ENCODE results near the gene OTOP3. TPM values are rescaled to one million over a fixed set of nuclear protein-coding genes. Genes with fewer than 3 reads are reported as not detected.
A peak's percentile ranks its signal among the peaks of the same experiment; 100 is the strongest.

The OTOP3 gene
- total RNA-seq, 1 experiment from 2014 or later: not detected

DNA sequence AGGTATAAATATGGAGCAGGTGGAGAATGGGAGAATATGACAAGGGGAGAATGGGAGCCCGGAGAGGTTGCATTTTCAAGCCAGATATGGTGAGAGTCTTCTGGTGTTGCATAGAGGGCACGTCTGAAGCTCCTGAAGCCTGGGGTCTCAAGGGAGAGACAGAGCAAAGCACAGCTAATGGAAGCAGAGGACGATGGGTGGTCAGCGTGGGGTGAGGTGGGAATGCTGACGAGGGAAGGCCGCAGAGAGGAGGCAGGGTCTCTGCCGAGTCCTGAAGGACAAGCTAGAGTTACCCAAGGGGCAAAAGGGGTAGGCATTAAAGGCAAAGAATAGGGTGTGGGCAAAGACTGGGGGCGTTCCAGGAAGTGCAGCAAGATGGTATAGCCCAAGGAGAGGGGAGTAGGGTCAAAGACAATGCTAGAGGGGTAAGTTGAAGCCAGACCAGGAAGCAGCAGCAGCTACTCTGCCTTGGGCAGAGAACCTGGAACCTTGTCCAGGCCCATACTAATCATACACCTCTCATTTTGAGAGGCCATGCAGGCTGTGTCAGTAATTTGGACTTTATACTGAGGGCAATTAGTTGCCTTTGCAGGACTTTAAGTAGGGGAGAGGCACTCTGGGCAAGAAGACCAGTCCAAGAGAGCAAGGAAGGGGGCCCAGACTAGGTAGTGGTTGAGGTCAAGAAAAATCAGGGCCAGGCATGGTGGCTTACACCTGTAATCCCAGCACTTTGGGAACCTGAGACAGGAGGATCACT, 2.7 kb downstream of the OTOP3 start:
- DNase-seq (ENCODE audit: low read depth): no peak

DNA sequence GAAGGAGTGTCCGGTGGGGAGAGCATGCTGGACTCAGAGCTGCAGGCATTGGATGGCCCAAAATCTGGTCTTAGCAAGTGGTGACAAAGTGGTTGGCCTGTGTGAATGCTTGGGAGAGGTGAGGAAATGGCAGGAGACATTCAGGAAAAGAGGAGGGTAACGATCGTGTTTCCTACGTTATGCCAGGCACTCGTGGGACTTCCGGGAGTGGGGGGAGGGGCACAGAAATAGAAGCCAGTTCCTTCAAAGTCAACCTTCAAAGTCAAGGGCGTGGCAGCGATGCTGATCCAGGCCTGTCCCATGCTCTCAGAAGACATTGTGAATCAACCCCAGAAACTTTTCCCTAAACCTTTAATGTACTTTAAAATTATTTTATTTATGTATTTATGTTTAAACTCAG, 3.8 kb downstream of the OTOP3 start:
- no peak for DNase-seq (ENCODE audit: low read depth)

DNA sequence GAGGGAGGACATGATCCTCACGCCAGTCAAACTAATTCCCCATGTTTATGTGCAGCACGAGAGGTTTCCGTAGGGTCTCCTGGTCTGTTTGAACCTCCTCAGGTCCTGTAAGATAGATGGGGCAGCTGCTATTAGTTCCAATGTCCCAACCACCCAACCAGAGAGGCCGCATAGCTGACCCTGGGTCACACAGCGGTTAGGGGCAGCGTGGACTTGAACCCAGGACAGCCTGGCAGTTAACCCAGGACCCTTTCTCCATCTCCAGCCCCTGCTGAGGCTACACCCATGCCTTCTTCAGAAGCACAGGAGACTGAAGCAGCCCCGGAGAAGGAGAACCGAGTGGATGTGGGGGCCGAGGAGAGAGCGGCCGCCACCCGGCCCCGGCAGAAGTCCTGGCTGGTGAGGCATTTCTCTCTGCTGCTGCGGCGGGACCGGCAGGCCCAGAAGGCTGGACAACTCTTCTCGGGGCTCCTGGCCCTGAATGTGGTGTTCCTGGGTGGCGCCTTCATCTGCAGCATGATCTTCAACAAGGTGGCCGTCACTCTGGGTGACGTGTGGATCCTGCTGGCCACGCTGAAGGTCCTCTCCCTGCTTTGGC, 5.5 kb downstream of the OTOP3 start:
- DNase-seq (ENCODE audit: low read depth): no peak

DNA sequence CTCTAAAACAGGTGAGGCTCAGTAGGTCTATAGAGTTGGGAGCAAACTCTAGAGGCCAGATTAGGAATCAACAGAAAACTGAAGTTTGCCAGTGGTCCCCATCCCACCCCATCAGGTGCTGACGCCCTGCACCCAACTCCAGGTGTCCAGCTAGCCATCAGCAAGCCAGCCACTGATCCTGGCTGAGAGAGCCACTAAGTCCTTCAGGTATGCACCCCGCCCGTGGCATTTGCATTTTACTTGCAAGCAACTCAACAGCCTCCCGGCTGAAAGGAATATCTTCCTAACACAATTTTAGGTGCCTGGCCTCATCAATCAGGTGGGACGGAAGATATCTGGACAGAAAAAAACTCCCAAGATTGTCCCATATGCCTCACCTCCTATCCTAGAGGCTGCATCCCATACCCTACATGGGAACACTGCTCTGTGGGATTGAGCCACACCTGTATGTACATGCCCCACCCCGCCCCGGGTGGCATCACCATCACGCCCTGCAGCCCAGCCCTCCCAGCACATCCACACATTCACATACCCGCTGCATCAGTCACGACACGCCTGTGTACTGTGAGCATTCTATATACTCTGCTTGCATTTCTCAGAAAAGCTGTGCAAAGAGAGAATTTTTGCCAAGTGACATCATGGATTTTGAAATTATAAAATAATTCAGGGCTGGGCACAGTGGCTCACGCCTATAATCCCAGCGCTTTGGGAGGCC, 8.3 kb downstream of the OTOP3 start:
- no peak for DNase-seq (ENCODE audit: low read depth)

DNA sequence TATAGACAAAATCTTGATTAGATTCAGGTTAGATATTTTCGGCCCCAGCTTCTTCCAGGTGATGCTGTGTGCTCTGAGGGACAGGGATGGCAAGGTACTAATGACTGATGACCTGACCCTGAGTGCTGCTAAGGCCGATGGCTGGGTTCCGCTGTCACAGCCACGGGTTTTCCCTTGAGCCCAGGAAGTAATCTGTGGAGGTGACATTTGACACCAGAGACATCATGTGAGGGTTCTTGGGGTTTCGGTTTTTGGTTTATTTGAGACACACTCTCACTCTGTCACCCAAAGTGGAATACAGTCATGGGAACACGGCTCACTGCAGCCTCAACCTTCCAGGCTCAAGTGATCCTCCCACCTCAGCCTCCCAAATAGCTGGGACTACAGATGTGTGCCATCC, 9.8 kb downstream of the OTOP3 start:
- DNase-seq (ENCODE audit: low read depth): no peak

DNA sequence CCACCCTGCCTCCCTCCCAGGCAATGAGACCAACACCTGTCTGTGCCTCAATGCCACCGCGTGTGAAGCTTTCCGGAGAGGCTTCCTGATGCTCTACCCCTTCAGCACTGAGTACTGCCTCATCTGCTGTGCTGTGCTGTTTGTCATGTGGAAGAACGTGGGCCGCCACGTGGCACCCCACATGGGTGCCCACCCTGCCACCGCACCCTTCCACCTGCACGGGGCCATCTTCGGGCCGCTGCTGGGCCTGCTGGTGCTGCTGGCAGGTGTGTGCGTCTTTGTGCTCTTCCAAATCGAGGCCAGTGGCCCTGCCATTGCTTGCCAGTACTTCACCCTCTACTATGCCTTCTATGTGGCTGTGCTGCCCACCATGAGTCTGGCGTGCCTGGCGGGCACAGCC, 10.9 kb downstream of the OTOP3 start:
- DNase-seq (ENCODE audit: low read depth): no peak

DNA sequence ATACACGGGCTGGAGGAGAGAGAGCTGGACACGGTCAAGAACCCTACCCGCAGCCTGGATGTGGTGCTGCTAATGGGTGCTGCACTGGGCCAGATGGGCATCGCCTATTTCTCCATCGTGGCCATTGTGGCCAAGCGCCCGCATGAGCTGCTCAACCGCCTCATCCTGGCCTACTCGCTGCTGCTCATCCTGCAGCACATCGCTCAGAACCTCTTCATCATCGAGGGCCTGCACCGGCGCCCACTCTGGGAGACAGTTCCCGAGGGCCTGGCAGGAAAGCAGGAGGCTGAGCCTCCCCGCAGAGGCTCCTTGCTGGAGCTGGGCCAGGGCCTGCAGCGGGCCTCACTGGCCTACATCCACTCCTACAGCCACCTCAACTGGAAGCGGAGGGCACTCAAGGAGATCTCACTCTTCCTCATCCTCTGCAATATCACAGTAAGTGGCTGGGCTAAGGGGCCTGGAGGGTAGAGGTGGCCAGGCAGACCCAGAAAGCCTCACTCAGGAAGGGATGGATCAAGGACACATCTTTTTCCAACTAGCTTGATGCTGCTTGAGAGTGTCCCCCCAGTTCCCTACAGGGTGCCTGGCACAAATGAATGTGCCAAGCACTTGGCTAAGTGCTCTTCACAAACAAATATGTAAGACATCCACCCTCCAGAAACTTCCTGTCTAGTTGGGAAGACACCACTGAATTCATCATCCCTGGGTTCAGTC, 11.5 kb downstream of the OTOP3 start:
- DNase-seq (ENCODE audit: low read depth): no peak

DNA sequence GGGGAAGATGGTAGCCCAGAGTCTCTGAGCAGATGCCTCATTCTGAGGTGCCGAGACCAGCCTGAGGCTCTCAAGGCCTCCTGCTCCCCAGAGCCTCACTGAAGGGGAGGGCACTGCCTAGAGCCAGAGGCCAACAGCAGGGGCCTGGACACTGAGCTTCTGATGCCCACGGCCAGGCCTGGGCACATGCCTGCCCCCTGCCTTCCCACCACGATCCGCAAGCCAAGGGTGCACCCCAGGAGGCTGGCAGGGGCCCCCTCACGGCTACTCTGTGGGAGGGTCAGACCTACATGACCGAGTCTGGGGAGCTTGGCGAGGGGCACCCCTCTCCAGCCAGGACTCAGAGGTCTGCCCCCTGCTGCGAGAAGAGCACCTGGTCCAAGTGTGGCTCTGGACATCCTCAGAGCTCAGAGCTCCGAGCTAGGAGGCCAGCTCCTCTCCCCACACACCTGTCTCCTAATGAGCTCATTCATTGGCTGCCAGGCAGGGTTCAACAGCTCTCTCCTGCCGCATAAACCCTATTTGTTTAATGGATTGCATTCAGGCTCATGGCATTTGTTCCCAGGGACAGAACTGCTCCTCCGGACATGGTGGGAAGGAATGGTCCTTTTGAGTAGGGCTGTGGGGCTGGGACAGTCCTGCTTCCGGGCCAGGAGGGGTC, 13.9 kb downstream of the OTOP3 start:
- DNase-seq (ENCODE audit: low read depth): no peak

DNA sequence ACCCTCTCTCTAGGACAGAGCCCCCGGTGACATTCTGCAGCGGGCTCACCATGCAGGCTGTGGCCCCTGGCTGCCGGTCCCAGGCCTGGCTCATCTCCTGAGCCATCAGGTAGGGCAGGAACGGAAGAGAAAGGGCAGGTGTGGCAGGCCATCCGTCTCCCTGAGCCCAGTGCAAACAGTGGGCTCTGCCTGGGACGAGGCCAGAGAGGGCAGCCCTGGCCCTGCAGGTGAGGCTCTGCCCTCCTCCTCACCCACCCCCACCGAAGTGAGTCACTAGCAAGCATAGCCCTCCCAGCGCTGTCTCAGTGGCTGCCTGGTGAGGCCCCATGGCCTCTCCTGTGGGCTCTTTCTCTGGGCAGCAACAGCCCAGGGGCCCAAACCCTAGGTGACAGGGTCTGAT, 14.5 kb downstream of the OTOP3 start:
- no peak for DNase-seq (ENCODE audit: low read depth)

DNA sequence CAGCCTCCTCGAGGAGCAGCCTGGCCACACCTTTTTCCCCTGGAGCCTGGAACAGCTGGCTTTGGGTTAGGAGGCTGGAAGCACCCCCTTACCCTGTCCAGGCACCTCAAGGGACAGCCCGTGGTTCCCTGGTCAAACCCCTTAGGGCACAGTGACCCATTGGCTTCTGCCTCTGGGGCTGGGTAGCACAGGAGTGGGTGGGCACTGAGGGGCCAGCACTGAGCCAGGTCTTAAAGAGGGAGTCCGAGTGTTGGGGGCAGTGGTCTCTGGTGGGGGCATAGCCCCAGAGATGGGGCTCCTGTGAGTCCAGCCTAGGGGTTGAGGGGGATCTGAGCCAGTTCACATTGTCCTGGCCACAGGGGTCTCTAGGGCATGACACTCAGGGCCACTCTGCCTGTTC, 15.4 kb downstream of the OTOP3 start:
- DNase-seq (ENCODE audit: low read depth): no peak

DNA sequence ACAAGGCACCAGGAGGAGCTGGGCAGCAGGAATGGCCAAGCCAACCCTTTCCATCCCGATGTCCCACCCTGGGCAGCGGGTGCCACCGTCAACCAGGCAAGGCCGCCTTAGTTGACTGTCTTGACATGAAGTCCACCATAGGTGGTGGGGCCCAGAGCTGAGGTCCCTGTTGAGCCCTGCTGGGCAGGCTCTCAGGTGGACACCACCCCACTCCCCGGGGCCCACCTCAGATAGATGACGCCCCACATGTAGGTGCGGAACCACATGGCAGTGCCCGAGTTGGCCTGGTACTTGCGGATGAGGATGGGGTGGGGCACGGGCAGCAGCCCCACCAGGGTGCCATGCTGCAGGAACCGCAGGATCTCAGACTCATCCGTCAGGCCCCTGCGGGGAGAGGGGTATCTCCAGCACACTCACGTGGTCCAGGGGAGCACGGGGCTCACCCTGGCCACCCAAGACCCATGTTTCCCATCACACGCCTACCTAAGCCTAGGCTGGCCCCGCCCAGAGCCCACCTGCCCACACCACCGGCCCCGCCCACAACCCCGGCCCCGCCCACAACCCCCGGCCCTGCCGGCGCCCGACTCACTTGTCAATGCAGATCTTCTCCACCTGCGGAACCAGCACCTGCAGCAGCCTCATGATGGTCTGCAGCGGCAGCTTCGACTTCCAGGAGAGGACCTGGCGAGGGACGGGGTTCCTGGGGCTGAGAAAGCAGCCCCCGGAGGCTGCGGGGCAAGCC, 16.2 kb downstream of the OTOP3 start:
- DNase-seq (ENCODE audit: low read depth): no peak

DNA sequence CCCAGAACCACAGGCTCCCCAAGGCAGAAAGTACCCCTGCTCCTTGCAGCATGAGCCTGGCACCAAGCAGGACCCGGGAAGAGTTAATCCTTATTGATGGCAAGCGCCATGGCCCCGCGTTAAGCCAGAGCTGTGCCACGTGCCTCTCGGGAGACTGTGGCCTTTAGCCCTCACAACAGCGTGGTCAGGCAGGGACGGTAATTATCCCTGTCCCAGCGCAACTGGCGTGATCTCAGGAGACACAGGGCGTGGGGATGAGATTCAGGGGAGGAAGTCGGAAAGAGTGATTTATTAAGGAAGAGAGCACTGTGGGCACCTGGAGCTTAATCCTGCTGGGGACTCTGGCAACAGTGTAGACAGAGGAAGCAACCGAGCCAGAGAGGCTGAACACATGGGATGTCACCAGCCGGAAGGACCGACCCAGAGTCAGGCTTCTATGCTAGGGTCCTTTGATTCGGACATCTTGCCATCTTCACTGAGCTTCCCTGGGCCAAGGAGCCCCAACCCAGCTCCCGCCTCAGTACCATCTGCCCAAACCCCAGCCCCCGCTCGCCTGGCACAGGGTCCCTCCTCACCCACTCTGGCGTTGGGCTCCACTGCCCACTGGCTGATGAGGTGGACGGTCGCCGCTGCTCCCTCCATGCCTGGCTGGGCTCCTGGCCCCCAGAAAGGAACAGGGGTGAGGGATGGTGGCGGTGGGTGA, 16.9 kb downstream of the OTOP3 start:
- DNase-seq (ENCODE audit: low read depth): no peak

DNA sequence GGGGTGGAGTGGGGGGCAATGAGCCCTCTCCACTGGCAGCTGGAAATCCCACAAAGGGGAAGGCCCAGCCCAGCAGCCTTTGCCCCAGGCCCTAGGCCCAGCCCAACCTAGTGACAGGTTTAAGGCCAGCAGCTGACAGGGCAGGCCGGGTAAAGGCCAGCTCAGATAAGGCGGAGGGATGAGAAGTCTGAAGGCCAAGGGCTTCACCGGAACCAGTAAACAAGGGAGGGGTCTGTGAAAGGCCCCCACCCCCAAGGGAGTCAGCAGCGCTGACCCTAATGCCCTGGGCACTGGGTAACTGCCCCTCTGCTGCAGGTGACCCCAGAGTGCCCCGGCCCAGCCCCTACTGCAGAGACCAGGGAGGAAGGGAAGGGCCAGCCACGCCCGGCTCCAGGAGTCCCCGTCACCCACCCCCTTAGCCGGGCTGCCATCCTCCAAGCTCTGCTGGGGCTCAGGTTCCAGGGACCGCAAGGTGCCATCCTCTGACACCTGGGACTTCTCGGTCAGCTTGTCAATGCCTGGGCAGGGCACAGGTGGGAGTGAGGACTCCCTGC, 17.5 kb downstream of the OTOP3 start:
- DNase-seq (ENCODE audit: low read depth): no peak

DNA sequence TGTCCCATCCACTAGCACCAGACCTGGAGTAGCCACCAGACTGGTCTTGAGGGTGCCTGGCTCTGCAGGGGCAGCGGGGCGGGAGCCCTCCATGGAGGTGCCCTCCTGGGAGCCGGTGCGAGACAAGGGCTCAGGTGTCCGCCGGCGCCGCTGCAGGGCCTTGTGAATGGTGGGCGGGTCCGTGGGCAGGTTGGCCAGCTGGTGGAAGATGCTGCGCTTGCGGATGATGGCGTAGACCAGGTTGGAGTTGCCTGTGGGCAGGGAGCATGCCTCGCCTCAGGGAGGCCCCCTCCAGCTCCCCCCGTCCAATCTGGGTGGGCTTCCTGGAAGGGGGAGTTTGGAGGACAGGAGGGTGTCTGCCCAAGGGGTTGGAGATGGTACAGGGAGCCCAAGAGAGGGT, 18.4 kb downstream of the OTOP3 start:
- no peak for DNase-seq (ENCODE audit: low read depth)

DNA sequence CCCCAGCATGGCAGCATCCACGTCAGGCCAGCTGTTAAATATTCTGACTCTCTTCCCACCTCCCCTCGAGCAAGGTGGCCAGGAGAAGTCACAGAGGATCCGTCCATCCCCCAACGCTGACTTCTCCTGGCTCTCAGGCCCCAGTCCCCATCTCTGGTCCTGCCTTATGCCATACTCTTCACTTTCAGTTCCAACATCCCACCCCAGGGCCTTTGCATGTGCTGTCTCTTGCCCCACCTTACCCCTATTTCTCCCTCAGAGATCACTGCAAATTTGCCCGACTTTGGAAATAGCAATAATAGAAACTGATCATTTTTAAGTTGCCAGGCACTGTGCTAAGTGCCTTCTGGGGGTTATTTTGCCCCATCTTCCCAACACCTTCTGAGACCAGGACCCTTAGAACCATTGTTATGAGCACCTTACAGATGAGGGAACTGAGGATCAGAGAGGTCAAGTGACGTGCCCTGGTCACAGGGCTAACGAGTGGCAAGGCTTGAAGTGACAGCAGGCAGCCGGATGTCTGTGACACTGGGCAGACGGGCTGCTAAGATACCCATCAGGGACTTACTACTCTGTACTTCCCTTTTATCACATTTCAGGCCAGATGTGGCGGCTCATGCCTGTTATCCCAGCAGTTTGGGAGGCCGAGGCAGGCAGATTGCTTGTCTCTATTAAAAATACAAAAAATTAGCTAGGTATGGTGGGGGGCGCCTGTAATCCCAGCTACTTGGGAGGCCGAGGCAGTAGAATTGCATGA, 19.1 kb downstream of the OTOP3 start:
- DNase-seq (ENCODE audit: low read depth): no peak

DNA sequence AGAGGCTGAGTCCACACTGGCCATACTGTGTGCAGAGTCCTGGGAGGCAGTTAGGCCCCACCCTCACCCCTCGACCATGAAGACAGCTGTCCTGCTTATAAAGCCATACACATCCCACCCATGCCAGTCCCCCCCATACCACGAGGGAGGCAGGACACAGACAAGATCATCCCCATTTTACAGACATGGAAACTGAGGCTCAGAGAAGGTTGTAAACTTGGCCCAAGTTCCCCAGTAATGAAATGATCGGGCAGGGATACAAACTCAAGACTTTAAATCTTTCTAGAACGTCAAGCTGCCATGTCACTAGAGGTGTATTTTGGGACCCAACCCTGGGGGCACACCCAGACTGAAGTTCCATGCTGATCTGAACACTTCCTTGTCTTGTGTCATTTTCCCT, 20.4 kb downstream of the OTOP3 start:
- no peak for DNase-seq (ENCODE audit: low read depth)

DNA sequence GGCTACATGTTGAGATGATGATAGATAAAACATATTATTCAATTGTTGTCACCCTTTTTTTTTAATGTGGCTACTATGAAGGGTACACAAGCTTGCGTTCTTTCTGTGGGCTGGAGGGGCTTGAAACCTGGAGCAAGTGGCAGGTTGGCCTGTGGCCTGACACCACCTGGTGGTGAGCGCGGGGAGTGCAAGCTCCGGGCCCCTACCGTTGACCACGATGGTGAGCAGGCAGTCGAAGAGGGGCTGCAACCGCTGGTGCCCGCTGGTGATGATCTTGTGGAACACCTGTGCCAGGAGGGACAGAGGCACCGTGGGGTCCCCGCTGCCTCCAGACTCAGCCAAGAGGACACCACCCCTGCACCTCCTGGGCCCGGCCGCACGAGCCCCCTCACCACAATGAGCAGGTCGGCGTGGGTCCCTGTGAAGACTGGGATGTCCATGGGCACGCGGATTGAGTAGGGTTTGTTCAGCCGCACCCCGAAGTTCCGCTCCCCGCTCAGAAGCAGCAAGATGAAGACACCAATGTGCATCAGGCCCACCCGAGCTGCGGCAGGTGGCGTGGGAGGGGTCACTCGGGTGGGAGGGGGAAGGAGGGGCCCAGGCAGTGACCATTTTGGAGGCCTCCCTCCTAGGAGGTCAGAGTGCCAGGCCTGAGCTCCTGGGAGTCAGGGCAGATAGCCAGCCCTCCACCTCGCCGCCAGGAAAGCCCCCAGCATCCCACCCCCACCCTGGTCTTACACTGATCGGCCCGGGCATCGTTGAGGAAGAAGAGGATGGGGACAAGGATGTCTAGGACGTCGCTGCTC, 22.4 kb downstream of the OTOP3 start:
- DNase-seq (ENCODE audit: low read depth): peak; percentile 46

DNA sequence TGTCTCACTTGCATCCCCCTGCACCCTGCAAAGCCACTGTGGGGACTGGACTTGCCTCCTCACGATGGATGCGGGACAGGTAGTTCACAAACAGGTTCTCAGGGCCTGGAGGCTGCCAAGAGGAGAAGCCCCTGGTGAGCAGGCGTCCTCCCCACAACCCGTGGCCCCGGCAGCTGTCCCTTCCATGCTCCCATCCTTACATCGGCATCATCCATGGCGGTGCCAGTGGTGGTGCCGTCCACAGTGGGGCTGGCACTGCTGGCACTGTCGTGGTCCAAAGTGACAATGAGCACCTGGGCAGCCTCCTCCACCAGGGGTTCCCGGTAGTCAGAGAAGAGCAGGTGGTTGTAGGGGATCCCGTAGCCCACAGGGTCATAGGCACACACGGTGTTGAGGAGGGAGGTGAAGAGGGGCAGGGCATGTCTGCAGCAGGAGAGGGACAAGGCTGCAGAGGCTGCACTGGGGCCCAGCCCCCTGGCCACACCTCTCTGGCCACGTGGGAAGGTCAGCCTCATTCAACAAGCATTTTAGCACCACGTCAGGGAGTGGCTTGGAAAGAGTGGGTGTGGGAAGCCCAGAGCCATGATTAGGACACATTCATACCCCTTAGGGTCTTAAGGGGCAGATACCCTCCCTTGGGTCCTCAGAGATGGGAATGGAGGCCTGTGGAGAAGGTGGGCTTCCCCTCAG, 24.3 kb downstream of the OTOP3 start:
- peak; percentile 27 for DNase-seq (ENCODE audit: low read depth)

Measured in HT1080 (cell line).